Neural progenitor cell (in vitro differentiated cells): ENCODE data around the gene H2BK1. TPM values are rescaled to one million over a fixed set of nuclear protein-coding genes. Genes with fewer than 3 reads are reported as not detected.

Source experiments
- DNase-seq: peaks from one replicate; pipeline ENCODE4 v3.0.0-alpha.2; 2016; ENCODE audit warnings: low spot score
- H2AFZ ChIP-seq: fragments of 200-600 bp; sonication (generic); replicated peaks from 2 replicates; pipeline ENCODE4 v1.6.1; 2016; ENCODE audit warnings: antibody characterized with exemption
- H3F3A ChIP-seq: fragments of 200-600 bp; sonication (generic); 2 replicates; pipeline ENCODE4 v1.6.1; 2016; ENCODE audit warnings: antibody characterized with exemption, low read depth
- H3K27ac ChIP-seq: fragments of 200-600 bp; sonication (generic); 2 replicates; pipeline ENCODE4 v1.5.1; 2016; ENCODE audit warnings: mild to moderate bottlenecking
- H3K27me3 ChIP-seq: fragments of 200-600 bp; sonication (generic); 2 replicates; pipeline ENCODE4 v1.6.1; 2016; ENCODE audit warnings: mild to moderate bottlenecking, moderate library complexity
- H3K36me3 ChIP-seq: fragments of 200-600 bp; sonication (generic); 2 replicates; pipeline ENCODE4 v1.5.1; 2016
- H3K4me1 ChIP-seq: fragments of 200-600 bp; sonication (generic); 2 replicates; pipeline ENCODE4 v1.6.1; 2016; ENCODE audit warnings: mixed run types
- H3K4me2 ChIP-seq: fragments of 200-600 bp; sonication (generic); 2 replicates; pipeline ENCODE4 v1.6.1; 2016
- H3K4me3 ChIP-seq: fragments of 200-600 bp; sonication (generic); 2 replicates; pipeline ENCODE4 v1.5.1; 2016
- H3K79me2 ChIP-seq: fragments of 200-600 bp; sonication (generic); 2 replicates; pipeline ENCODE4 v1.6.1; 2016; ENCODE audit warnings: low read depth
- H3K9ac ChIP-seq: fragments of 200-600 bp; sonication (generic); 2 replicates; pipeline ENCODE4 v1.6.1; 2016
- H3K9me3 ChIP-seq: fragments of 200-600 bp; sonication (generic); 2 replicates; pipeline ENCODE4 v1.5.1; 2016; ENCODE audit warnings: low read depth
- H4K20me1 ChIP-seq: fragments of 200-600 bp; sonication (generic); 2 replicates; pipeline ENCODE4 v1.6.1; 2016; ENCODE audit warnings: low read depth
- H3K27ac Mint-ChIP-seq: 3 replicates; pipeline ENCODE4 v1.8.0; 2021; ENCODE audit warnings: mixed read lengths
- H3K27me3 Mint-ChIP-seq: 2 replicates; pipeline ENCODE4 v1.8.0; 2022; ENCODE audit warnings: low read depth, mild to moderate bottlenecking, inconsistent platforms, moderate library complexity, mixed read lengths; ENCODE audit not compliant: insufficient read depth
- H3K36me3 Mint-ChIP-seq: 3 replicates; pipeline ENCODE4 v1.8.0; 2021; ENCODE audit warnings: mixed read lengths
- H3K4me1 Mint-ChIP-seq: 3 replicates; pipeline ENCODE4 v1.8.0; 2021; ENCODE audit warnings: mixed read lengths
- H3K4me3 Mint-ChIP-seq: 3 replicates; pipeline ENCODE4 v1.8.0; 2021; ENCODE audit warnings: mild to moderate bottlenecking, moderate library complexity, mixed read lengths
- H3K9me3 Mint-ChIP-seq: 3 replicates; pipeline ENCODE4 v1.8.0; 2020; ENCODE audit warnings: mixed read lengths
- EZH2 ChIP-seq: fragments of 200-600 bp; sonication (generic); IDR thresholded peaks from 2 replicates; pipeline ENCODE4 v1.6.1; 2017; ENCODE audit warnings: antibody characterized with exemption, mild to moderate bottlenecking, moderate library complexity
- EZH2phosphoT487 ChIP-seq: fragments of 200-600 bp; sonication (generic); IDR thresholded peaks from 2 replicates; pipeline ENCODE4 v1.6.1; 2017; ENCODE audit warnings: antibody characterized with exemption
- total RNA-seq: library from RNA; depleted of rRNA; stranded (reverse); fragments of >200 nt; gene quantifications from 2 replicates; pipeline ENCODE4 v1.2.3, GENCODE V29; 2015; ENCODE audit warnings: low replicate concordance
- TF ChIP-seq, protein P1 (sequence below): fragments of 200-600 bp; sonication (generic); IDR thresholded peaks from 2 replicates; pipeline ENCODE4 v1.5.1; 2017; ENCODE audit warnings: antibody characterized with exemption, mild to moderate bottlenecking

The H2BK1 gene
- total RNA-seq, 1 donor from 2014 or later: not detected

DNA sequence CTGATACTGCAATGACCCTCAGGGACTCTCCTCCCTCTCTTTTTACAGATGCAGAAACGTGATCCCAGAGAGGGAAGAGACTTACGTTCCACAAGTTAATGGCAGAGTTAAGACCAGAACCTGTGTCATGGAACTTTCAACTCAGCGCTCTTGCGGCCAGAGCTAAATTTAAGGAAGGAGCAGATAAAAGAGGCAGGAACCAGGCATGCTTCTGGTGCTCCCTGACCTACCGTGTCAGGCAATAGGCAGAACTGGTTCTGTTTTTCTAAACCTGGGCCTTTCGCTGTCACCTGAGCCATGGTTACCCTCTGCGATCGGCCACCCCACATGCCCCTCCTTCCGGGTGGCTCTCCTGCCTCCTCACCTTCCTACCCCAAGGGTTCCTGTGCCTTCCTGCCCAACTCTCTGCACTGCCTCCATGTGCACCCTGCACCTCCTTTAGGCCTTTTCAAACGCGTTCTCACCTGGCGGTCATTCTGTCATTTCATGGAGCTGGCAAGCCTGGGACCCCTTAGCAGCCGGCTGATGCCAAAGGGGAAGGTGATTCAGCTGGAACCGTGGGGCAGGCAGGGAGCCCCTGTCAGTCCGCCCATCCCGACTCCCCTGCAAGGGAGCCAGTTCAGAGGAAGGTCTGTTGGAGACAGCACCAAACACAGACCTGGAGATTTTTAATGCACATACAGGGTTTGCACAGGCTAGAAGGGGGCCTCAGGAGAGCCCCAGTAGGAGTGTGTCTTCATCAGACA is 35.1 kb downstream of the H2BK1 start:
- Mint-ChIP-seq H3K27me3 (peaks cover 39% of the 10 kb centered on the region), H3K9me3 (peaks cover 22% of the 10 kb centered on the region), H3K27ac (no peak overlapping the region), H3K4me3 (no peak overlapping the region), H3K36me3 (no peaks in the 10 kb centered on the region), H3K4me1 (peaks cover 3% of the 10 kb centered on the region)
- Histone ChIP-seq H3K4me1 (no peaks in the 10 kb centered on the region), H2AFZ (no peak overlapping the region), H3K27me3 (peaks cover 77% of the 10 kb centered on the region), H3K9me3 (no peaks in the 10 kb centered on the region), H3F3A (peaks cover 4% of the 10 kb centered on the region), H3K4me2 (no peak overlapping the region), H3K27ac (no peak overlapping the region), H3K36me3 (no peaks in the 10 kb centered on the region), H3K4me3 (no peak overlapping the region), H4K20me1 (no peaks in the 10 kb centered on the region), H3K79me2 (no peaks in the 10 kb centered on the region), H3K9ac (no peak overlapping the region)
- no peak for DNase-seq
- TF ChIP-seq EZH2phosphoT487: no peak
- TF ChIP-seq, protein P1, sequence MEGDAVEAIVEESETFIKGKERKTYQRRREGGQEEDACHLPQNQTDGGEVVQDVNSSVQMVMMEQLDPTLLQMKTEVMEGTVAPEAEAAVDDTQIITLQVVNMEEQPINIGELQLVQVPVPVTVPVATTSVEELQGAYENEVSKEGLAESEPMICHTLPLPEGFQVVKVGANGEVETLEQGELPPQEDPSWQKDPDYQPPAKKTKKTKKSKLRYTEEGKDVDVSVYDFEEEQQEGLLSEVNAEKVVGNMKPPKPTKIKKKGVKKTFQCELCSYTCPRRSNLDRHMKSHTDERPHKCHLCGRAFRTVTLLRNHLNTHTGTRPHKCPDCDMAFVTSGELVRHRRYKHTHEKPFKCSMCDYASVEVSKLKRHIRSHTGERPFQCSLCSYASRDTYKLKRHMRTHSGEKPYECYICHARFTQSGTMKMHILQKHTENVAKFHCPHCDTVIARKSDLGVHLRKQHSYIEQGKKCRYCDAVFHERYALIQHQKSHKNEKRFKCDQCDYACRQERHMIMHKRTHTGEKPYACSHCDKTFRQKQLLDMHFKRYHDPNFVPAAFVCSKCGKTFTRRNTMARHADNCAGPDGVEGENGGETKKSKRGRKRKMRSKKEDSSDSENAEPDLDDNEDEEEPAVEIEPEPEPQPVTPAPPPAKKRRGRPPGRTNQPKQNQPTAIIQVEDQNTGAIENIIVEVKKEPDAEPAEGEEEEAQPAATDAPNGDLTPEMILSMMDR: no peak
- no peak for TF ChIP-seq EZH2

DNA sequence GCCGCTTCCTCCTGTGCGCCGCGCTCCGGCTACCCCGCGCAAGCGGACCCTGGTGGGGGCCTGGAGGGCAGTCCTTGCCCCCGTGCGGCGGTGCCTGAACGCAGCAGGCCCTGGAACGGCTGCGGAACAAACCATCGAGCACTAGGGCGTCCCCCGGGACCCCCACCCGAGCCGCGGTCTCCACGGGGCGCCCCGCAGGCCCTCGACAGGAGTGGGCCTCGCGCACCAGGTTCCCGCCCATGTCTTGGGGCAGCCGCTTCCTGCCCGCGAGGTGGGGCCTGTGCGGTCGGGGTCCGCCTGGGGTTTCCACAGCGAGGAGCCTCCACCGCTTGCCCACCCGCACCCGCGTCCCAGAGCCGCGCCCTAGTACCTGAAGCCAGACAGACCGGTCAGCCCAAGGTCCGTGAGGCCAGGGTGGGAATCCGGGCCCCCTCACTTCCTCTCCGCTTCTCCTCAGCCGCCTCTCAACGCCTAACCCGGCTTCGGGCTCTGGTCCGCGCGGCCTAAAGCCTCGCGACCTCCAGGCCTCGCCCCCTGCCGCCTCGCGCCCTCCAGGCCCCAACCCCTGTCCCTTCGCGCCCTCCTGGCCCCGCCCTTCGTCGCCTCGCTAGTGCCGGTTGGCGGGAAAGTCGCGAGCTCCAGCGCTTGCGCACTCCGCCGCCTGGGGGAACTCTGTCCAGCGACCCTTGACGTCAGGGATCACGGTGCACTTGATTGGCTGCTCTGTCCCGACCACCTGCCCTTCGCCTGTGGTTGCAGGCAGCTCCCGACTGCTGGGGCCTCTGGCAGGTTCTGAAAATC is 35.8 kb downstream of the H2BK1 start:
- Histone ChIP-seq H3K9ac (no peak overlapping the region), H3F3A (peaks cover 5% of the 10 kb centered on the region), H3K27me3 (peaks cover 85% of the 10 kb centered on the region), H3K36me3 (no peaks in the 10 kb centered on the region), H3K4me1 (no peaks in the 10 kb centered on the region), H2AFZ (no peak overlapping the region), H3K4me3 (no peak overlapping the region), H4K20me1 (no peaks in the 10 kb centered on the region), H3K27ac (no peak overlapping the region), H3K4me2 (no peak overlapping the region), H3K9me3 (no peaks in the 10 kb centered on the region), H3K79me2 (no peaks in the 10 kb centered on the region)
- H3K9me3 Mint-ChIP-seq: peaks cover 22% of the 10 kb centered on the region
- no peaks in the 10 kb centered on the region for H3K36me3 Mint-ChIP-seq
- H3K27me3 Mint-ChIP-seq: peaks cover 46% of the 10 kb centered on the region
- no peak overlapping the region for H3K27ac Mint-ChIP-seq
- peaks cover 3% of the 10 kb centered on the region for H3K4me1 Mint-ChIP-seq
- DNase-seq: no peak
- no peak for TF ChIP-seq EZH2phosphoT487
- no peak for TF ChIP-seq EZH2
- TF ChIP-seq, protein P1: no peak
- no peak overlapping the region for H3K4me3 Mint-ChIP-seq

DNA sequence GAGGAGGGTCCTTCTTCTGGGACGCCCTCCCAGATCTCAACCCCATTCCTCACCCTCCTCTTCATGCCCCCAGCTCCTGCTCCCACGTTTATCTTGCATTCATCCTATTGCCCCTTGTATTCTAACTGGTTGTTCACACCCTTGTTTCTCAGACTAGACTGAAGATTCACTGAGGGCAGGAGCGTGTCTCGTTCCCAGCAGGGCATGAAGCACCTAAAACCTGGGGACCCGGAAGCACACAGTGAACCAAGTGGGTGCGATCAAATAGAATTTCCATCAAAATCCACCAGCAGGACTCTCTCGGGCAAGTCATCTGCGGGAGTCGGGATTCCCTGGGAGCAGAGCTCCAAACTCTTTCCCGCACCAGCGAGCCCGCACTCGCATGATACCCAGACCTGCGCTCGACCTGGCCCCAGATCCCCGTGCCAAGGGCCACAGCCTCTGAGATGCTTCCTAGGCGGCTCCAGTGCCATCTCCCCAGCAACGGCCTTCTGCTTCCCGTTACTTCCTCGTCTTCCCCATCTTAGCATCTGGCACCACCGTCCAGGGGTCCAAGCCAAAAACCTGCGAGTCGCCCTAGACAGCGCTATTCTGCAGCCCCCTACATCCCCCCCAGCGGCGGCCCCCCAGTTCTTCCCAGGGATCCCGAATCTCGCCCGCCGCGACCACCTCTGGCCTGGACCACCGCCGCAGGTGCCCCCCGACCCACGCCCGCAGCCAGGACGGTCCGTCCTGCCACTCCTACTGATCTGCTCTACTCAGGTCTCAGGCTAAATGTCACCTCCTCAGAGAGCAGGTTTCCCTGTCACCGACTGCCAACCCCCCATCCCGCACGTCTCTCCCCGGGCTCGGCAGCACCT is 36.7 kb downstream of the H2BK1 start:
- Histone ChIP-seq H3K9me3 (no peaks in the 10 kb centered on the region), H3F3A (peaks cover 13% of the 10 kb centered on the region), H3K79me2 (no peaks in the 10 kb centered on the region), H3K27ac (no peak overlapping the region), H3K27me3 (peaks cover 90% of the 10 kb centered on the region), H4K20me1 (peaks cover 7% of the 10 kb centered on the region), H3K4me3 (no peak overlapping the region), H3K36me3 (no peaks in the 10 kb centered on the region), H2AFZ (no peak overlapping the region), H3K4me1 (peaks cover 8% of the 10 kb centered on the region), H3K4me2 (no peak overlapping the region), H3K9ac (no peak overlapping the region)
- H3K4me1 Mint-ChIP-seq: peaks cover 4% of the 10 kb centered on the region
- TF ChIP-seq EZH2 (no peak), EZH2phosphoT487 (no peak)
- TF ChIP-seq, protein P1: no peak
- H3K9me3 Mint-ChIP-seq: peaks cover 22% of the 10 kb centered on the region
- no peak overlapping the region for H3K4me3 Mint-ChIP-seq
- no peak for DNase-seq
- H3K27ac Mint-ChIP-seq: no peak overlapping the region
- H3K27me3 Mint-ChIP-seq: peaks cover 54% of the 10 kb centered on the region
- no peaks in the 10 kb centered on the region for H3K36me3 Mint-ChIP-seq
